ENCODE measurements around the gene SORBS1. TPM values are rescaled to one million over a fixed set of nuclear protein-coding genes. Genes with fewer than 3 reads are reported as not detected.

The SORBS1 gene
- total and polyA plus RNA-seq, 2 donors (not counting 1 experiment from before 2014, with no cell fraction given), result 0.21 to 1.5 TPM

DNA sequence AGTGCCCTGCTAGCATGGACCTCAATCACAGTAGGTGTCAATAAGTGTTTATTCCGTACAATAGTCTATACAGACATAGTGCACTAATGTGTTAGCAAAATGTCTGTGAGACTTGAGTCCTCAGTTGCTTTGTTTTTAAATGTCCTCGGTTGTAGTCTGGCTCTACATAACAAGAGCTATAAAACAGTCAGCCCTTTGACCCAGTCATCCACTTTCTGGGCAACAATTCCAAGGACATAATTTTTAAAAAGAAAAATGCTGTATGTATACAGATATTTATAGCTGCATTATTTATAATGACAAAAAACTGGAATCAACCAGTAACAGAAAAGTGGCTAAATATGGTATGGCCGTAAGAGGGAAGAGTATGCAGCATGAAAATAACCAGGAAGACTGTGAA lies 267.5 kb downstream of the SORBS1 start:
- H3K27ac Mint-ChIP-seq, result peak overlapping the region; percentile 80
- TF ChIP-seq, protein P1, sequence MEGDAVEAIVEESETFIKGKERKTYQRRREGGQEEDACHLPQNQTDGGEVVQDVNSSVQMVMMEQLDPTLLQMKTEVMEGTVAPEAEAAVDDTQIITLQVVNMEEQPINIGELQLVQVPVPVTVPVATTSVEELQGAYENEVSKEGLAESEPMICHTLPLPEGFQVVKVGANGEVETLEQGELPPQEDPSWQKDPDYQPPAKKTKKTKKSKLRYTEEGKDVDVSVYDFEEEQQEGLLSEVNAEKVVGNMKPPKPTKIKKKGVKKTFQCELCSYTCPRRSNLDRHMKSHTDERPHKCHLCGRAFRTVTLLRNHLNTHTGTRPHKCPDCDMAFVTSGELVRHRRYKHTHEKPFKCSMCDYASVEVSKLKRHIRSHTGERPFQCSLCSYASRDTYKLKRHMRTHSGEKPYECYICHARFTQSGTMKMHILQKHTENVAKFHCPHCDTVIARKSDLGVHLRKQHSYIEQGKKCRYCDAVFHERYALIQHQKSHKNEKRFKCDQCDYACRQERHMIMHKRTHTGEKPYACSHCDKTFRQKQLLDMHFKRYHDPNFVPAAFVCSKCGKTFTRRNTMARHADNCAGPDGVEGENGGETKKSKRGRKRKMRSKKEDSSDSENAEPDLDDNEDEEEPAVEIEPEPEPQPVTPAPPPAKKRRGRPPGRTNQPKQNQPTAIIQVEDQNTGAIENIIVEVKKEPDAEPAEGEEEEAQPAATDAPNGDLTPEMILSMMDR (IDR thresholded peaks at IDR 0.05), result no peak
- TF ChIP-seq EZH2 (IDR thresholded peaks at IDR 0.05; ENCODE audit: borderline replicate concordance, insufficient read depth, low read depth, low read length, poor library complexity, severe bottlenecking), result no peak

GRCh38 chr10:95291365-95292039 lies 269.7 kb downstream of the SORBS1 start:
- Histone ChIP-seq H3K27ac (ENCODE audit: low read length in 2 of 2) (peak overlapping the region; percentile 89 to 93), H4K20me1 (ENCODE audit: control insufficient read depth, insufficient read depth, low read length, poor library complexity, severe bottlenecking) (peaks cover 24% of the 10 kb centered on the region), H3K36me3 (replicated peaks in 1 of 2; ENCODE audit: control extremely low read depth in 1 of 2, control insufficient read depth in 1 of 2, extremely low read depth in 1 of 2, insufficient read depth in 2 of 2, low read length in 1 of 2) (peaks cover 0 to 5% of the 10 kb centered on the region in 2 experiments), H3K4me2 (replicated peaks; ENCODE audit: low read depth, low read length, poor library complexity, severe bottlenecking) (peak overlapping the region; percentile 88), H3K9ac (ENCODE audit: low read length) (peak overlapping the region; percentile 94), H3K4me3 (ENCODE audit: control extremely low read depth in 1 of 5, extremely low read depth in 1 of 5, insufficient read depth in 1 of 5, low read depth in 2 of 5, low read length in 4 of 5) (peak overlapping the region in 4 of 5 experiments; percentile 44 to 91 (median 70)), H2AFZ (ENCODE audit: insufficient read depth, low read depth, low read length, poor library complexity, severe bottlenecking) (peak overlapping the region; percentile 76), H3K27me3 (replicated peaks in 1 of 4; ENCODE audit: control extremely low read depth in 1 of 4, control insufficient read depth in 3 of 4, insufficient read depth in 4 of 4, low read length in 3 of 4) (no peaks in the 10 kb centered on the region), H3K79me2 (ENCODE audit: control insufficient read depth, insufficient read depth, low read length) (peaks cover 62% of the 10 kb centered on the region), H3K4me1 (ENCODE audit: control insufficient read depth in 2 of 2, insufficient read depth in 2 of 2, low read length in 2 of 2) (peaks cover 87 to 92% of the 10 kb centered on the region in 2 donors), H3K9me3 (ENCODE audit: control extremely low read depth in 1 of 3, control insufficient read depth in 2 of 3, insufficient read depth in 1 of 3, low read length in 2 of 3) (no peaks in the 10 kb centered on the region)
- ChIA-PET CTCF (interaction anchor here (0.8 to 4.0 kb wide), 7 partner anchors 13 to 72 kb away, joined by 3 to 21 read pairs (median 4); no protein-coding TSS in a partner anchor), POLR2A (interaction anchor here (1.0 kb wide), 1 partner anchor 22 kb away, joined by 3 read pairs; no protein-coding TSS in a partner anchor)
- intact Hi-C loops (cut with micrococcal nuclease), result loop anchor here (2.0 to 10.0 kb wide), 4 partner anchors 25 to 453 kb away; no protein-coding TSS in a partner anchor
- H3K27me3 Mint-ChIP-seq, result no peaks in the 10 kb centered on the region
- 54% methylated on average over 19 of the region's 19 CpGs for WGBS (ENCODE audit: insufficient coverage)
- peak overlapping the region; percentile 93 for H3K4me3 Mint-ChIP-seq
- ATAC-seq (ENCODE audit: low read depth) (no peak), DNase-seq (no peak)
- H3K4me1 Mint-ChIP-seq, result peaks cover 85% of the 10 kb centered on the region
- TF ChIP-seq, protein P1 (IDR thresholded peaks at IDR 0.05), result no peak
- TF ChIP-seq EZH2 (IDR thresholded peaks at IDR 0.05; ENCODE audit: borderline replicate concordance, insufficient read depth, low read depth, low read length, poor library complexity, severe bottlenecking), result no peak
- no peaks in the 10 kb centered on the region for H3K9me3 Mint-ChIP-seq (ENCODE audit: insufficient read depth)
- H3K27ac Mint-ChIP-seq, result peak overlapping the region; percentile 94

More for the DNA sequence above, 267.5 kb downstream of the SORBS1 start:
- Histone ChIP-seq H3K79me2 (ENCODE audit: control insufficient read depth, insufficient read depth, low read length) (peaks cover 45% of the 10 kb centered on the region), H3K36me3 (replicated peaks in 1 of 2; ENCODE audit: control extremely low read depth in 1 of 2, control insufficient read depth in 1 of 2, extremely low read depth in 1 of 2, insufficient read depth in 2 of 2, low read length in 1 of 2) (no peaks in the 10 kb centered on the region), H4K20me1 (ENCODE audit: control insufficient read depth, insufficient read depth, low read length, poor library complexity, severe bottlenecking) (peaks cover 13% of the 10 kb centered on the region), H3K9me3 (ENCODE audit: control extremely low read depth in 1 of 3, control insufficient read depth in 2 of 3, insufficient read depth in 1 of 3, low read length in 2 of 3) (no peaks in the 10 kb centered on the region), H3K4me3 (ENCODE audit: control extremely low read depth in 1 of 5, extremely low read depth in 1 of 5, insufficient read depth in 1 of 5, low read depth in 2 of 5, low read length in 4 of 5) (peak overlapping the region in 1 of 5 experiments; percentile 39), H3K4me2 (replicated peaks; ENCODE audit: low read depth, low read length, poor library complexity, severe bottlenecking) (peak overlapping the region; percentile 88), H3K27ac (ENCODE audit: low read length in 2 of 2) (peak overlapping the region; percentile 61 to 89), H2AFZ (ENCODE audit: insufficient read depth, low read depth, low read length, poor library complexity, severe bottlenecking) (no peak overlapping the region), H3K27me3 (replicated peaks in 1 of 4; ENCODE audit: control extremely low read depth in 1 of 4, control insufficient read depth in 3 of 4, insufficient read depth in 4 of 4, low read length in 3 of 4) (no peaks in the 10 kb centered on the region), H3K9ac (ENCODE audit: low read length) (peak overlapping the region; percentile 40), H3K4me1 (ENCODE audit: control insufficient read depth in 2 of 2, insufficient read depth in 2 of 2, low read length in 2 of 2) (peaks cover 81 to 86% of the 10 kb centered on the region in 2 donors)
- no peak for ATAC-seq (ENCODE audit: low read depth)
- intact Hi-C loops (cut with micrococcal nuclease), result loop anchor here (2.0 to 10.0 kb wide), 3 partner anchors 17 to 451 kb away; no protein-coding TSS in a partner anchor
- Mint-ChIP-seq H3K27me3 (no peaks in the 10 kb centered on the region), H3K9me3 (ENCODE audit: insufficient read depth) (no peaks in the 10 kb centered on the region), H3K4me1 (peaks cover 80% of the 10 kb centered on the region), H3K4me3 (peak overlapping the region; percentile 62)
- WGBS (ENCODE audit: insufficient coverage), result no CpG with 5 or more reads among the region's 3 CpGs
- DNase-seq, result peak; percentile 32
- ChIA-PET POLR2A (interaction anchor here (0.6 to 0.7 kb wide), 4 partner anchors 11 to 71 kb away, joined by 3 to 9 read pairs (median 4); no protein-coding TSS in a partner anchor), CTCF (interaction anchor here (0.8 to 4.0 kb wide), 3 partner anchors 29 to 69 kb away, joined by 3 to 60 read pairs (median 21); no protein-coding TSS in a partner anchor)
